Gastroesophageal sphincter (tissue), 4 donors: ENCODE measurements around the gene CCDC178. TPM values are rescaled to one million over a fixed set of nuclear protein-coding genes. Genes with fewer than 3 reads are reported as not detected.

ENCODE experiments used
- ATAC-seq: fragments of 150-250 bp; one replicate; pipeline ENCODE4 v1.9.1; 2016; ENCODE audit warnings: mild to moderate bottlenecking, moderate library complexity
- H3K27ac ChIP-seq, 4 donors: fragments of 200-600 bp; sonication (generic) in 3 of 4; 1 replicate in 3 of 4; 2 replicates in 1 of 4; pipeline ENCODE4 v1.5.1; 2016 to 2019
- H3K27me3 ChIP-seq: fragments of 200-600 bp; sonication (generic); one replicate; pipeline ENCODE4 v1.5.1; 2019
- H3K36me3 ChIP-seq, 2 donors: fragments of 200-600 bp; sonication (generic); one replicate each; pipeline ENCODE4 v1.5.1; 2019; ENCODE audit warnings: control low read depth in 1 of 2
- H3K4me1 ChIP-seq, 3 donors: fragments of 200-600 bp; sonication (generic); 1 replicate in 2 of 3; 2 replicates in 1 of 3; pipeline ENCODE4 v1.5.1; 2016 to 2019; ENCODE audit warnings: control low read depth in 2 of 3
- H3K4me3 ChIP-seq, 2 donors: fragments of 200-600 bp; sonication (generic); one replicate each; pipeline ENCODE4 v1.5.1; 2019; ENCODE audit warnings: mild to moderate bottlenecking in 1 of 2, moderate library complexity in 1 of 2
- H3K9me3 ChIP-seq, 3 donors: fragments of 200-600 bp; sonication (generic); one replicate each; pipeline ENCODE4 v1.5.1; 2017 to 2019; ENCODE audit warnings: control low read depth in 2 of 3
- EP300 ChIP-seq: sonication (generic); formaldehyde crosslinking; IDR thresholded peaks from one replicate; pipeline ENCODE4 v1.6.1; 2017; ENCODE audit warnings: antibody characterized with exemption, mild to moderate bottlenecking
- POLR2A ChIP-seq, 2 donors: fragments of 450-650 bp; IDR thresholded peaks; one replicate each; pipeline ENCODE4 v1.6.1; 2017; ENCODE audit warnings: antibody characterized with exemption in 2 of 2, mild to moderate bottlenecking in 2 of 2, moderate library complexity in 1 of 2
- POLR2AphosphoS5 ChIP-seq: sonication (generic); formaldehyde crosslinking; IDR thresholded peaks from one replicate; pipeline ENCODE4 v1.6.1; 2017; ENCODE audit warnings: antibody characterized with exemption
- WGBS, 2 donors: methylation state at CpG; one replicate each; pipeline ENCODE4 v1.1.5; 2018; ENCODE audit warnings: low coverage in 1 of 2; 5-methylcytosine and 5-hydroxymethylcytosine counted together
- total RNA-seq, 4 donors: library from RNA; depleted of rRNA; stranded (reverse); fragments of >200 nt; gene quantifications; one replicate each; pipeline ENCODE4 v1.1.0, GENCODE V29; 2016
- TF ChIP-seq, protein P1 (sequence below), 4 experiments: fragments of 200-600 bp in 2 of 4; fragments of 450-650 bp in 2 of 4; sonication (generic) in 1 of 4; IDR thresholded peaks; one replicate each; pipeline ENCODE4 v1.5.1; 2017 to 2019; ENCODE audit warnings: antibody characterized with exemption in 4 of 4, mild to moderate bottlenecking in 2 of 4, moderate library complexity in 2 of 4

CCDC178 gene
- total RNA-seq, 4 donors from 2014 or later: 0.27 to 3.3 (median 2.1) TPM; not detected in 1

DNA sequence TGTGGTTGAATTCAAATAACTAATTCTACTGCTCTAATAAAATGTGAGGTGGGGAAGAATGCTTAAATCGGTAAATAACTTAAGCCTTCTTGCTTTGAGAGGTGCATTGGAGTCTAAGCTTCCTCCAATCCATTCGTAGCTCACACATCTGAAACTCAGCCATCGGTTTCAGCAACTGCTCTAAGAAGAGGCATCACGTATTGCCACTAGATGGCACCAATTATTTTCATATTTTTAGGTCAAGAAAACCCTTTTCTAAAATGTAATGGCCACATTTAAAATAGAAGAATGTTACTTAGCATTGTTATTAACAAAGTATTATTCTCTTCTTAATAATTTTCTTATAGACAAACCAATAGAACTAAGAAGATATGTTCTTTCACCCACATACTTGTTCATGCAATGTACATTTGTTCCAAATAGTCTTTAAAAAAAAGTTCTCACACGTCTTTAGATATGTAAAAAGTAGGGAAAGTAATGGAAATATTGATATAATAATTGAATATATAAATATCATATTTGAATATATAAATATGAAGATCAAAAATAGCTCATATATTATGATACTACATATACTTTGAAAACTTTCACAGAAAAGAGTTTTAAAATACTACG lies 229.8 kb downstream of the CCDC178 start:
- 23 to 31% methylated on average over 6 of the region's 6 CpGs for WGBS, 2 donors

DNA sequence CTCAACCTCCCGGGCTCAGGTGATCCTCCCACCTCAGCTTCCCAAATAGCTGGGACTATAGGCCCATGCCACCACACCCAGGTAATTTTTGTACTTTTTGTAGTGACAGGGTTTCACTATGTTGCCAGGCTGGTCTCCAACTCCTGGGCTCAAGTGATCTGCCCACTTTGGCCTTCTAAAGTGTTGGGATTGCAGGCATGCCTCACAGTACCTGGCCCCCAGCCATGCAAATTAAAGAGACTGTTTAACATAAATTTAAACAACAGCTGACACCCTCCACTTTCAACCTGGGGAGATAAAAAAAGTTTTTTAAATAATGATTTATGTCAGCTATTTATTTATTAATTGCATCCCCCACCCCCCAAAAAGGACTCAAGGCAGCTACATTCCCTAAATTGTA lies 234.7 kb downstream of the CCDC178 start:
- ATAC-seq: no peak
- H3K9me3 ChIP-seq: no peaks in the 10 kb centered on the region
- no peaks in the 10 kb centered on the region for H3K4me1 ChIP-seq
- no peaks in the 10 kb centered on the region for H3K36me3 ChIP-seq
- TF ChIP-seq, protein P1, sequence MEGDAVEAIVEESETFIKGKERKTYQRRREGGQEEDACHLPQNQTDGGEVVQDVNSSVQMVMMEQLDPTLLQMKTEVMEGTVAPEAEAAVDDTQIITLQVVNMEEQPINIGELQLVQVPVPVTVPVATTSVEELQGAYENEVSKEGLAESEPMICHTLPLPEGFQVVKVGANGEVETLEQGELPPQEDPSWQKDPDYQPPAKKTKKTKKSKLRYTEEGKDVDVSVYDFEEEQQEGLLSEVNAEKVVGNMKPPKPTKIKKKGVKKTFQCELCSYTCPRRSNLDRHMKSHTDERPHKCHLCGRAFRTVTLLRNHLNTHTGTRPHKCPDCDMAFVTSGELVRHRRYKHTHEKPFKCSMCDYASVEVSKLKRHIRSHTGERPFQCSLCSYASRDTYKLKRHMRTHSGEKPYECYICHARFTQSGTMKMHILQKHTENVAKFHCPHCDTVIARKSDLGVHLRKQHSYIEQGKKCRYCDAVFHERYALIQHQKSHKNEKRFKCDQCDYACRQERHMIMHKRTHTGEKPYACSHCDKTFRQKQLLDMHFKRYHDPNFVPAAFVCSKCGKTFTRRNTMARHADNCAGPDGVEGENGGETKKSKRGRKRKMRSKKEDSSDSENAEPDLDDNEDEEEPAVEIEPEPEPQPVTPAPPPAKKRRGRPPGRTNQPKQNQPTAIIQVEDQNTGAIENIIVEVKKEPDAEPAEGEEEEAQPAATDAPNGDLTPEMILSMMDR (IDR thresholded peaks at IDR 0.05): no peak
- TF ChIP-seq EP300 (no peak), POLR2AphosphoS5 (no peak), POLR2A (IDR thresholded peaks at IDR 0.05) (no peak)
- no peak overlapping the region for H3K27ac ChIP-seq
- no peak overlapping the region for H3K4me3 ChIP-seq
- H3K27me3 ChIP-seq: no peaks in the 10 kb centered on the region
- WGBS, 2 donors: 82% methylated on average over 1 of the region's 1 CpG; no CpG with 5 or more reads in 1 of the 2 donors

More for the DNA sequence above, 229.8 kb downstream of the CCDC178 start:
- TF ChIP-seq, protein P1 (IDR thresholded peaks at IDR 0.05): peak in 1 of 4 experiments; percentile 30
- no peak for TF ChIP-seq EP300
- Histone ChIP-seq H3K27ac (no peak overlapping the region), H3K4me1 (no peaks in the 10 kb centered on the region), H3K36me3 (no peaks in the 10 kb centered on the region), H3K9me3 (no peaks in the 10 kb centered on the region), H3K4me3 (no peak overlapping the region), H3K27me3 (no peaks in the 10 kb centered on the region)
- no peak for ATAC-seq

DNA sequence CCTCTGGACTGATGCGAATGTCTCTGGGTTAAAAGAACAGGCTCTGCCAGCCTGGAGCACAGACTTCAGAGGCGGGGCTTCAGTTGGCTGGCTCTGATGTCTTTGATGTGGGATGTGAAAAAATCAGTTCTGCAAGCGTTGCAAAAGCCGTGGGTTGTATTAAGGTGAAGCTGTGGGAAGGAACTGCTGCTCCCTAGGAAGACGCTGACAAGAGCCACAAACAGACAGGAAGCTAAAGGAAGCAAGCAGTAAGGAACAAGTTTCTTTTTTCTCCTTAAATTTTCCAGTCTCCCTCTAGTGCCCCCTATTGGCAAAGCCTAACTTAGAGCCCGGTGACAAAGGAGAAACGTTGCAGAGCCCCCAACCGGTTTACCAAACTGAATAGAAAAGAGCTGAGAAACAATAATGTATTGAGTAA lies 239.0 kb downstream of the CCDC178 start:
- no peak overlapping the region for H3K4me3 ChIP-seq

GRCh38 chr18:33195795-33196194 lies 244.7 kb downstream of the CCDC178 start:
- WGBS, 2 donors: 69 to 83% methylated on average over 1 to 2 of the region's 2 CpGs
- ATAC-seq: no peak
- TF ChIP-seq POLR2AphosphoS5 (no peak), POLR2A (IDR thresholded peaks at IDR 0.05) (no peak), EP300 (no peak)
- TF ChIP-seq, protein P1 (IDR thresholded peaks at IDR 0.05): no peak
- Histone ChIP-seq H3K27ac (no peak overlapping the region), H3K4me1 (no peaks in the 10 kb centered on the region), H3K36me3 (no peaks in the 10 kb centered on the region), H3K27me3 (no peaks in the 10 kb centered on the region), H3K9me3 (no peaks in the 10 kb centered on the region), H3K4me3 (no peak overlapping the region)

More for the DNA sequence above, 239.0 kb downstream of the CCDC178 start:
- no peaks in the 10 kb centered on the region for H3K4me1 ChIP-seq
- no peaks in the 10 kb centered on the region for H3K36me3 ChIP-seq
- H3K27ac ChIP-seq: no peak overlapping the region
- TF ChIP-seq, protein P1 (IDR thresholded peaks at IDR 0.05): peak in 1 of 4 experiments; percentile 30
- TF ChIP-seq POLR2AphosphoS5 (no peak), EP300 (no peak)
- no peaks in the 10 kb centered on the region for H3K9me3 ChIP-seq
- 0 to 22% methylated on average over 6 to 8 of the region's 8 CpGs for WGBS, 2 donors
- H3K27me3 ChIP-seq: no peaks in the 10 kb centered on the region
- ATAC-seq: no peak

GRCh38 chr18:33194793-33195192 lies 245.7 kb downstream of the CCDC178 start:
- Histone ChIP-seq H3K4me1 (no peaks in the 10 kb centered on the region), H3K9me3 (no peaks in the 10 kb centered on the region), H3K27me3 (no peaks in the 10 kb centered on the region), H3K27ac (no peak overlapping the region), H3K4me3 (no peak overlapping the region), H3K36me3 (no peaks in the 10 kb centered on the region)
- no peak for ATAC-seq
- TF ChIP-seq POLR2AphosphoS5 (no peak), POLR2A (IDR thresholded peaks at IDR 0.05) (no peak), EP300 (no peak)
- TF ChIP-seq, protein P1 (IDR thresholded peaks at IDR 0.05): no peak
